ENCODE measurements around the gene EFHD2.

GRCh38 chr1:15402809-15403450, 6.8 kb upstream of the EFHD2 start:
- no peak for TF ChIP-seq ZFP30 (CRISPR knock-in tag; IDR thresholded peaks at IDR 0.05)
- TF ChIP-seq RARB (CRISPR knock-in tag; IDR thresholded peaks at IDR 0.05) = no peak
- no peak for TF ChIP-seq CREB5 (CRISPR knock-in tag; IDR thresholded peaks at IDR 0.05; ENCODE audit: low read depth)
- no peak for TF ChIP-seq SNAI2 (CRISPR knock-in tag; IDR thresholded peaks at IDR 0.05)

Data from SK-N-SH treated with all-trans-retinoic acid at 6 μM for 48 hours (cell line).